Measurements from ENCODE around the gene ASIC3. TPM values are rescaled to one million over a fixed set of nuclear protein-coding genes. Genes with fewer than 3 reads are reported as not detected.
A peak's percentile ranks its signal among the peaks of the same experiment; 100 is the strongest.

The ASIC3 gene
- total RNA-seq, 2 donors from 2014 or later: 9.0 to 9.7 TPM

DNA sequence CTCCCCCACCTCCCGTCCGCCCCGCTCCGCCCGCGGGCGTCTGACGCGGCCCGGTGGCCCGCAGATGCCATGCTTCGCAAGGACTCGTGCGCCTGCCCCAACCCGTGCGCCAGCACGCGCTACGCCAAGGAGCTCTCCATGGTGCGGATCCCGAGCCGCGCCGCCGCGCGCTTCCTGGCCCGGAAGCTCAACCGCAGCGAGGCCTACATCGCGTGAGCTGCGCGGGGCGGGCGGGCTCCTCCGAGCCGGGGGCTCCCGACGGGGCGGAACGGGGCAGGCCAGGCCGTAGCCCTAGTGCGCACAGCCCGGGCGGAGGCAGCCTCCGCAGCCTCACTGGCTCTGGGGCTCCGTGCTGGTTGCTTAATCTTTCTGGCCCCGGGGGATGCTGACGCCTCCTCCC lies 2.8 kb downstream of the ASIC3 start:
- no peak overlapping the region for H3K27ac Mint-ChIP-seq
- no peaks in the 10 kb centered on the region for H3K9me3 Mint-ChIP-seq
- no peak overlapping the region for H3K4me3 Mint-ChIP-seq
- H3K27me3 Mint-ChIP-seq: no peaks in the 10 kb centered on the region
- peak; percentile 67 for ATAC-seq (replicated peaks)
- H3K4me1 Mint-ChIP-seq: peaks cover 3% of the 10 kb centered on the region
- H3K36me3 Mint-ChIP-seq (ENCODE audit: low read depth): no peaks in the 10 kb centered on the region

DNA sequence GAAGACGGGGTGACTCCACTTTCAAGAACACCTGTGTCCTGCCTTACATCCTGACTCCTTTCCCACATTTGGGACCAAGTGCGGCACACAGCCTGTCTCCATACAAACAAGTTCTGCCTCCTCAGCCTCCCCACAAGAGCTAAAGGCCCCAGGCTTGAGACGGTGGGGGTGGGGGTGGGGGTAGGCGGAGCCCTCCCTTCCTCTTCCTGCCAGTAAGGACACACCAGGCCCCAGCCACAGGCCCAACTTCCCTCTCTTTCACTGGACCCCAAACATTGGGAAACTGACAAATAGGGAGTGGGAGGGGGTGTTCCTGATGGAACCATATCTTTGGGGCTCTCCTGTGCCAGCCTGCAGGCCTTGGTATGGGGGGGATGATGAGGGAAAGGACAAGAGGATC lies 4.8 kb downstream of the ASIC3 start:
- Mint-ChIP-seq H3K27me3 (no peaks in the 10 kb centered on the region), H3K4me3 (no peak overlapping the region), H3K27ac (no peak overlapping the region), H3K36me3 (ENCODE audit: low read depth) (no peaks in the 10 kb centered on the region), H3K9me3 (no peaks in the 10 kb centered on the region), H3K4me1 (peaks cover 13% of the 10 kb centered on the region)
- ATAC-seq (replicated peaks): no peak

DNA sequence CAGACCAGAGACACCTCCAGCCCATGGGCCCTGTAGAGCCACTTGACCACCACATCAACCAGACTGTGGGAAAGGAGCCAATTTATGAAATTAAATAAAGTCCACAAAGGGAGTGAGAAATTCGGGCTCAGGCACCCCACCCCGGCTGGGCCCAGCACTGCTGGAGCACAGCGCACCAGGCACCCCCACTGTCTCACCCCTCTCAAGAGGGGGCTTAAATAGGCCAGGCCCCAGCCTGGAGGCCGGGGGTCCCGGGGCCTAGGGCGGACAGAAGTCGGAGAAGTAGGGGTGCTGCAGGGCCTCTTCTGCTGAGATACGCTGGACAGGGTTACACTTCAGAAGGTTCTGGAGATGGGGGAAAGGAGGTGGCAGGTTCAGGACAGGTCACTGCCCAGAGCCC lies 5.4 kb downstream of the ASIC3 start:
- Mint-ChIP-seq H3K9me3 (no peaks in the 10 kb centered on the region), H3K4me1 (peaks cover 13% of the 10 kb centered on the region), H3K27me3 (no peaks in the 10 kb centered on the region), H3K36me3 (ENCODE audit: low read depth) (no peaks in the 10 kb centered on the region), H3K4me3 (no peak overlapping the region), H3K27ac (no peak overlapping the region)
- ATAC-seq (replicated peaks): no peak

DNA sequence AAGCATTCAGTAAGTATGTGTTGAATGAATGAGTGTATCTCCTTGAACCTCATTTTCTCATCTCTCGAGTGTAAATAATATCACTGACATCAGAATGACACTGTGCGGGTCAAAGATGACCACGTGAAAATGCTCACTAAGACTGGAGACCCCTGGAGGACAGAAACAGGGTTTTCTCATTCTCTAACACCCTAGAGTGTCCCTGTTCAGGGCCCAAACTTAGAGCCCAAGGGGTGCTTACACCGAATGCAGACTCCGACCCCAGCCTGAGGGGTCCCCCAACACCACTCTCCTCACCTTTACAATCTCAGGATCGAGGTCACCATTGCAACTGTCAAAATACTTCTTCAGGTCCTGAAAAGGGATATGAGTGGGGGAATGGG lies 7.9 kb downstream of the ASIC3 start:
- H3K4me3 Mint-ChIP-seq: peak overlapping the region; percentile 95
- ATAC-seq (replicated peaks): no peak

DNA sequence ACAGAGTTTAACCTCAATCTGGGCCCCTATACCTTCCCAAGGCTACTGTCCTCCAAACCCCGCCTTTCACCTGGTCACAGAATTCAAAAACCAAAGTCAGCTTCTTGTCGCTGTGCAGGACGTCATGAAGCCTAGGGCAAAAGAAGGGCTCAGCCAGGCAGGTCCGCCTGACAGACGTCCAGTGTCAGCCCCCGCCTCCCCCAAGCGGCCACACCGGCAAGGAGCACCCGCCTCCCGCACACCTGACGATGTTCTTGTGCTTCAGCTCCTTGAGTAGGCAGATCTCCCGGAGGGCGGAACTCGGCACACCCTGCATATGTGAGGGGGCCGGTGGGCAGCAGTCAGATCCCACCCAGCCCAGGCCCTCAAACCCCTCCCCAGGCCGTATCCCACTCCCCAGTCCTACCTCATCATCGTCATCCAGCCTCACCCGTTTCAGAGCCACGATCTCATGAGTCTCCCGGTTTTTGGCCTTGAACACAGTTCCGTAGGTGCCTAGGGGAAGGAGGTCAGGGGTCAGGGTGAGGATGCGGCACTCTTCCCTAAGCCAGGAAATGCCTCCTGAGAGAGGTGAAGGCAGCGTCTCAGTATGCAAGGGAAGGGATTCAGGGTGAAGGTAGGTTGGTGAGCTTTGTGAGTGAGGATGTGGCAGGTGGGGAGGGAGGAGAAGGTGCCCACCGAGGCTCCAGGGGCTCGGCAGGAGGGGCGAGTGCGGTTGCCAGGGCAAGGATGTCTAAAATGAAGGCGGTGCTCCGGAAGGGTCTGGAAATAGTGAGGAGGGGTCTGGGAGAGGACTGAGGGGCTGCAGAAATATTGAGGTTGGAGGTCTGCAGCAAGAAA lies 8.6 kb downstream of the ASIC3 start:
- Mint-ChIP-seq H3K9me3 (no peaks in the 10 kb centered on the region), H3K27ac (peak overlapping the region; percentile 95), H3K4me1 (peaks cover 25% of the 10 kb centered on the region), H3K36me3 (ENCODE audit: low read depth) (peaks cover 7% of the 10 kb centered on the region), H3K4me3 (peak overlapping the region; percentile 95), H3K27me3 (no peaks in the 10 kb centered on the region)
- no peak for ATAC-seq (replicated peaks)

More for the DNA sequence above, 7.9 kb downstream of the ASIC3 start:
- no peaks in the 10 kb centered on the region for H3K9me3 Mint-ChIP-seq
- no peak overlapping the region for H3K27ac Mint-ChIP-seq
- peaks cover 19% of the 10 kb centered on the region for H3K4me1 Mint-ChIP-seq
- H3K27me3 Mint-ChIP-seq: no peaks in the 10 kb centered on the region
- H3K36me3 Mint-ChIP-seq (ENCODE audit: low read depth): peaks cover 1% of the 10 kb centered on the region

DNA sequence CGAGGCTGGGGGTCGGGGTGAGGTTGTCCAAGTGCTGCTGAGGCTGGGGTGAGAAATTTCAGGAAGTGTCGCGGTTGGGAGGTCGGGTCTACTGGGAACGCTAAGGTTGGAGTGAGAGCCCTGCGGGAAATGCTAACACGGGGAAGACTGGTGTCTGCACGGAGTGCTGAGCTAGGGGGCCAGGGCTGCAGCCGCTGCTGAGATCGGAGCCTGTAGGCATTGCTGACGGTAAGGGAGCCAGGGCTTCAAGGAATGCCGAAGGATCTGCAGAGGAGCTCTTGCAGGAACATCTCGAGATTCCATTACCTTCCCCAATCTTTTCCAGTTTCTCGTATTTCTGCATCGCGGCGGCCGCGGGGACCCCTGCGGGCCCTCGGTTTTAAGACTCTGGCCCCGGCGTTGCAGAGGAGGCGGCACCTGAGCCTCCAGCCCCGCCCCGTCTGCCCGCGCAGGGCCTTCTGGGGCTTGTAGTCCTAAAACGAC lies 9.2 kb downstream of the ASIC3 start, which contains the start of gene CDK5:
CDK5 (minus strand) TSS at position 392 of the 483 bp plus-strand sequence; CDS start at position 343, 49 bp downstream.
- H3K4me1 Mint-ChIP-seq: peaks cover 25% of the 10 kb centered on the region
- peak within 1 kb of the TSS; percentile 95 for H3K4me3 Mint-ChIP-seq
- H3K36me3 Mint-ChIP-seq (ENCODE audit: low read depth): peaks cover 9% of the 10 kb centered on the region
- peak; percentile 4 for ATAC-seq (replicated peaks)
- peak within 1 kb of the TSS; percentile 95 for H3K27ac Mint-ChIP-seq
- H3K27me3 Mint-ChIP-seq: no peaks in the 10 kb centered on the region
- no peaks in the 10 kb centered on the region for H3K9me3 Mint-ChIP-seq

DNA sequence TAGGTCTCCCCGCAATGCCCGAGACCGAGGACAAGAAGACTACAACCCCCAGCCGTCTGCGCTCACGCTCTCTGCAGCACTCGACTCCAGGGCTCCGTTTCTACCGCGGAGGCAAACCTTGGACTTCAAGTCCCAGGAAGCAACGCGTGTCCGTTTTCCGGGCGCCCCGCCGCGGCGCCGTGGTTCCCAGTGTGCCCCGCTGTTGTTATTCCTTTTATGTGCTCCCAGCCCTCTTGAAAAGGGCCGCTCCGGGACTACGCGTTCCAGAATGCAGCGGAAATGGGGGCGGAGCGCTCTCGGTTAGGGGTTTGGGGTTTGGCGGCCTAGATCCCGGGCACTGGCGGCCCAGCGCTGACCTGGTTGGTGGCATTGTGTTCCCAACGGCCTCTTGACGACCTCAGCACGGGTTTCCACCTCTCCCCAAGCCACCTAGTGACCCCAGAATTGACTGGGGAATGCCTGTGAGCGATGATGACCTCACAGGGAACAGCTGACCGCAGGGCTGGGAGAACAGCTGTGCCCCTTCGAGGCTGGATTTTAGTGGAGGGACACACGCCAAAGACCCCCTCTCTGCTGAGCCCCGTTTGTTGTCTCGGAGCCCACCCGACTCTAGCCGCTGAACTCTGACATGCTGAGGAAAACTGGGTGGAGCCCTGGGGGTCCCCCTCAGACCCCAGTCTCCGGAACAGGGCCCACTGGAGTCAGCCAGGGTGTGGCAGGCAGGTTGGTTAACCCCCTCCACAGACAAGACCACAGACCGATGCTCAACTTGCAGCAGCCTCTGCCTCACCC lies 9.9 kb downstream of the ASIC3 start:
- Mint-ChIP-seq H3K4me3 (peak overlapping the region; percentile 95), H3K4me1 (peaks cover 25% of the 10 kb centered on the region)

DNA sequence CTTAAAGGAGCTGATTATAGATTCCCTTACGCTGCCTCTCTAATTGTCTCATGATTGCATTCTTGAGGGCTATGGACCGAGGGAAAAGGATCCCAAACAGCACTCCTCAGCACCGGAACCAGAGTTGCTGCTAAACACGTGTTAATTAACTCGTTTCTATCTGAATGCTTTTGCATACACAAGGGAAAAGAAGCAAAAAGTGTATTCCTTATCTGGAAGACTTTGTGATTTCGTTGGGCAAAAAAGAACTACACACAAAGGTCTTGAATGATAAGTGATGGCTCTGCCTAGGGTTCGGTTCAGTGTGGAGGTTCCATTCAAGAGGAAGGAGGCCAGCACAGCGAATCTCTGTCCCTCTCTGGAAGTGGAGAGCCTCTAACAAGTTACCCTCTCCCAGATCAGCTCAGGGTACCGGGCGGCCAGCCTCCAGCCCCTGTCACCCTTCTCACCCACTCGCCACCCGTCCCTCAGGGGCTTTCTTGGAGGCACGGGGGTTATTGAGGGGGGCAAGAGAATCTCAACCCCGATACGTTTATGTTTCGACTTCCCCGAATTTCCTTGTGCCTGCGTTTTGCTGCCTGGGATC lies 10.5 kb downstream of the ASIC3 start:
- Mint-ChIP-seq H3K36me3 (ENCODE audit: low read depth) (peaks cover 17% of the 10 kb centered on the region), H3K27ac (peak overlapping the region; percentile 95), H3K9me3 (no peaks in the 10 kb centered on the region), H3K4me3 (peak overlapping the region; percentile 95), H3K27me3 (no peaks in the 10 kb centered on the region), H3K4me1 (peaks cover 25% of the 10 kb centered on the region)
- no peak for ATAC-seq (replicated peaks)

More for the DNA sequence above, 9.9 kb downstream of the ASIC3 start:
- H3K27ac Mint-ChIP-seq: peak overlapping the region; percentile 95
- no peaks in the 10 kb centered on the region for H3K27me3 Mint-ChIP-seq
- peak; percentile 95 for ATAC-seq (replicated peaks)
- H3K9me3 Mint-ChIP-seq: no peaks in the 10 kb centered on the region
- peaks cover 10% of the 10 kb centered on the region for H3K36me3 Mint-ChIP-seq (ENCODE audit: low read depth)

DNA sequence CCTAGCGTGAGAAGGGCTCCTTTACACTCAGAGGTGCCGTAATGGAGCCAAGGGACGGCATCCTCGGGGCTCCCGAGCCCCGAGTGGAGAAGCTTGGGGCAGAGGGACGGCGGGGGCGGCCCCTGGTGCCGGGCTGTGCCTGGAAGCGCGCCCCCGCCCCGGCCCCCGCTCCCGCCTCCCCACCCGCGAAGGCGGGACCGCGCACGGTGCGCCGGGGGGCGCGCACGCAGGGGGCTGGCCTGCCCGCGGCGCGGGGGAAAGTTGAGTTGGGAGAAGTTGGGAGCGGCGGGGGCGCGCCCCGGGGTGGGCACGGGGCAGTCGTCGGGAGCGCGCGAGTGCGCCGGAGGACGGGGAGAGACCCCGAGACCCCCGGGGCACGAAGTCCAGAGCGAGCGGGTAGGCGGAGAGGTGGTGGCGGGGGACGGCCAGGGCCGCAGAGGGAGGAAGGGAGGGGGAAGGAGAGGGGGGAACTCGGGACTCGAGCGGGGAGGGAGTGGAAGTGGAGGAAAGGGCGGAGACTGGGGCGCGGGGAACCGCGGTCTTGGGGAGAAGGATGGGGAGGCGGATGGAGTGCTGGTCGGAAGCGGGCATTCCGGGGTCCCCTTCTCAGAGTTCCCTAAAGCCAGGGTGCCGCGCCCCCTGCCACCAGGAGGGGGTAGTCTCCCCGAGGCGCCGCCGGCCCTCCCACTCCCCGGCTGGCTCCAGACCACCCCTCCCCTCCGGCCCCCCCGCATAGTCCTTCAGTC lies 11.2 kb downstream of the ASIC3 start, which contains the start of gene SLC4A2:
SLC4A2 (plus strand) TSS at position 223 of the 746 bp plus-strand sequence. CDS start 2,399 bp downstream, outside the sequence.
- Mint-ChIP-seq H3K27me3 (no peaks in the 10 kb centered on the region), H3K4me3 (peak within 1 kb of the TSS; percentile 95), H3K27ac (peak within 1 kb of the TSS; percentile 95), H3K4me1 (peaks cover 24% of the 10 kb centered on the region), H3K36me3 (ENCODE audit: low read depth) (peaks cover 24% of the 10 kb centered on the region), H3K9me3 (no peaks in the 10 kb centered on the region)
- peak; percentile 17 for ATAC-seq (replicated peaks)

DNA sequence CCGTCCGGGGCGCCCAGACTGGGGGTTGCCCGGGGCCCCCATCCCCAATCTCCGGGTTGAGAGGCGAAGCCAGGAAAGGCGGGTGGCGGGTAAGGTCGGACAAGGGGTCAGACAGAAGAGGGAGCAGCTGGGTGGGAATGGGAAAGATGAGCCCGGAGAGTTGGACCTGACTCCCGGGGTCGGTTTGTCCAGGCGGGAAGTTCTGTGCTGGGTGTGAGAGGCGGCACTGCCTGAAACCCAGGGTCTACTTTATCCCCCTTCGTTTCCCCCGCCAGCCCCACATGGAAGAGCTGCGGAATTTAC lies 11.7 kb downstream of the ASIC3 start:
- Mint-ChIP-seq H3K27me3 (no peaks in the 10 kb centered on the region), H3K4me1 (peaks cover 21% of the 10 kb centered on the region), H3K36me3 (ENCODE audit: low read depth) (peaks cover 29% of the 10 kb centered on the region), H3K9me3 (no peaks in the 10 kb centered on the region), H3K4me3 (peak overlapping the region; percentile 95), H3K27ac (peak overlapping the region; percentile 95)
- ATAC-seq (replicated peaks): no peak

DNA sequence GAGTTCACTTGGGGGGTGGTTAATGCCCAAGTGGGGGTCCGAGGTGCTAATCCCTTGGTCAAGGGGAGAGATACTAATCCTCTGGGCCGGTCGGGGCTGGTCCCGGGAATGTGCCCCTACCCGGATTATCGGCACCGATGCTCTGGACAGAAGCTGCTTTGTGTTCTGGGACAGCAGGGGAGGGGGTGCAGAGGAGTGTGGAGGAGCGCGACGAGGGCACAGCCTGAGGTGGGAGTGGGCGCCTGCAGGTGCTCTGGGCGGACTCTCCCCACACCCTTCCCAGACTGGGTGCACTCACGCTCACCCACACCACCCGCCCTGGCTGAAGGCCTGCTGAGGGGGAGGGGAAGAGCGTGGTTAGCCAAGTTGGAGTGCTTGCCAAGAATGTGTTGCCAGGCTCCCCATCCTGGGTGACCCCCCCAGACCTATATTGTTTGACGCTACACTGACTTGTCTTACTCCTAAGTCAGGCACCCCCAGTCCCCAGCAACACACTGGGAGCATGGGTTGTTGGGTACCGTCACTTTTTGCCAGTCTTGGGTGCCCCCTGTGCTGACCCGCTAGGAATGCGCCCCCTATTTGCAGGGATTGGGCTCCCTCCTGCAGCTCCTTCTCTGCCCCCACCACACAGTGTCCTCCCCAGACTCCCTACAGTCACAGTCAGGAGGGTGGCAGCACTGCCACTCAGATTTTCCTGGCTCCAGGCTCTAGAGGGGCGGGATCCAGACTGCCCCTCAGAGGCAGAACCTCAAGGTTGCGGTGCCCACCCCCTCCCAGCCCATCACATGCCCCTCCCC lies 12.3 kb downstream of the ASIC3 start:
- Mint-ChIP-seq H3K9me3 (no peaks in the 10 kb centered on the region), H3K36me3 (ENCODE audit: low read depth) (peaks cover 35% of the 10 kb centered on the region), H3K27me3 (no peaks in the 10 kb centered on the region), H3K27ac (peak overlapping the region; percentile 95), H3K4me1 (peaks cover 21% of the 10 kb centered on the region), H3K4me3 (peak overlapping the region; percentile 95)
- no peak for ATAC-seq (replicated peaks)

DNA sequence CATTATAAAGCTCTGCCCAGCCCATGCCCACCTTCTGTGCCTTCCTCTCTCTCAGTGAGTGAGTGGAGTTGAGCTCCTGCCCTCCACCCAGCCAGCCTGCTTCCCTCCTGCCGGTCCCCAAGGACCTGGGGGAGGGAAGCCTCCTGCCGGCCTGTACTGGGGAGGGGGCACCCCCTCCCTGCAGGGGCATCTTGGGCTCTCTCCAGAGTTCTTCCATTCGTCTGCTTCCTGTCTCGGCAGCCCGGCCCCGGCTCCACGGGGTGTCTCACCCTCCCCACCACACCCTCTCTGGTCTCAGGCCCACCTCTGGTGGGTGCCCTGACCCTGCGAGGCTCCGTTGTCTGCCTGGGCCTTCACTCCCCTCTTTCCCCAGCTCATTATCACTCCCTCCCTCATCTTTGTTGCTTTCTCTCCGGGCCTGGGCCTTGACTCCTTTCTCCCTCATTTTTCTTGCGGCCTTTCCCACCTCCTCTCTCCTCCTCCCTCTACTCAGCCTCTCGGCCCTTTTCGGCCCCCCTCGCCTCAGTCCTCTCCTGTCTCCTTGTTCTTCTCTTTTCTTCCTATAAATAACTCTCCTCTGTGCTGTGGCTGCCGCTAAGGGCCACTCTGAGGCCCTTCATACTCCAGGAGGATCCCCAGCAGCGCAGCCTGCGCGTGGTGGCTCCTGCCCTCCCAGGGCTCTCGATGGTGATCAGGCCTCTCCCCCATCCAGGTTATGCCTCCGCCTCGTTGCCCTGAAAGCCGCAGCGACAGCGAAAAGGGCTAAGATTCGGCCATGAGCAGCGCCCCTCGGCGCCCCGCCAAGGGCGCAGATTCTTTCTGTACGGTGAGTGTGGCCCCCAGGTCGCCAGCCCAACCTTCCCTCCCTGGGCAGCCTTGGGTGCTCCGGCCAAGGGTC lies 13.1 kb downstream of the ASIC3 start:
- Mint-ChIP-seq H3K4me3 (peak overlapping the region; percentile 95), H3K27ac (peak overlapping the region; percentile 25), H3K4me1 (peaks cover 21% of the 10 kb centered on the region), H3K9me3 (no peaks in the 10 kb centered on the region), H3K36me3 (ENCODE audit: low read depth) (peaks cover 37% of the 10 kb centered on the region), H3K27me3 (no peaks in the 10 kb centered on the region)
- no peak for ATAC-seq (replicated peaks)

DNA sequence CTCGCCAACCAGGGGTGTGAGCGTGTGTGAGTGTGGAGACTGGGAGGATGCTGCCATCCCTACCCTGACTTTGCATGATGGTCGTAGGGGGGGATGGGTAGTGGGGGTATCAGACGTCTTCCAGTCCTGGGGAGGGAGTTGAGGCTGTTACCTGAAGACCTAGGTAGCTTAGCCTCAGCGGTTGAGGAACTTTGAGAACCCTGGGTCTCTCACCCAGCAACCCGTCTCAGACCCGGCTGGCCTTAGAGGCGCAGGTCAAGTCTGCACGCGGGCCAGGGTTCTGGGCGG lies 13.7 kb downstream of the ASIC3 start:
- Mint-ChIP-seq H3K27me3 (no peaks in the 10 kb centered on the region), H3K27ac (peak overlapping the region; percentile 25), H3K36me3 (ENCODE audit: low read depth) (peaks cover 42% of the 10 kb centered on the region), H3K4me1 (peaks cover 18% of the 10 kb centered on the region), H3K9me3 (no peaks in the 10 kb centered on the region), H3K4me3 (peak overlapping the region; percentile 95)
- ATAC-seq (replicated peaks): no peak
